HepG2 (cell line): Measurements from ENCODE around the gene LGALS16. TPM values are rescaled to one million over a fixed set of nuclear protein-coding genes. Genes with fewer than 3 reads are reported as not detected.

Experiments used
- CENPX ChIP-seq: sonication (generic); formaldehyde crosslinking; IDR thresholded peaks from 2 replicates; pipeline ENCODE4 v1.9.0; 2021; ENCODE audit warnings: mild to moderate bottlenecking, missing genetic modification reagents, moderate library complexity
- EHMT2 ChIP-seq: fragments of 200-600 bp; sonication (generic); IDR thresholded peaks from 2 replicates; pipeline ENCODE4 v1.7.0; 2017; ENCODE audit warnings: antibody characterized with exemption, low read depth, low read length, borderline replicate concordance
- EP300 ChIP-seq, 3 experiments: sonication (generic) in 1 of 3; formaldehyde crosslinking in 1 of 3; IDR thresholded peaks; 2 replicates each; pipeline versions ENCODE4 v1.5.1 to v1.6.1; 2011 to 2020; ENCODE audit warnings: low read depth in 2 of 3, low read length in 2 of 3, borderline replicate concordance in 1 of 3, improper control_type of control experiment in 1 of 3, mild to moderate bottlenecking in 1 of 3, missing genetic modification reagents in 1 of 3, moderate library complexity in 1 of 3
- FLYWCH1 ChIP-seq: sonication (generic); formaldehyde crosslinking; IDR thresholded peaks from 2 replicates; pipeline ENCODE4 v1.8.1; 2023; ENCODE audit warnings: mild to moderate bottlenecking, missing genetic modification reagents
- FOXP1 ChIP-seq, 2 experiments: fragments of 450-650 bp in 1 of 2; IDR thresholded peaks; 2 replicates each; pipeline ENCODE4 v1.6.1; 2017 to 2018; ENCODE audit warnings: antibody characterized with exemption in 1 of 2
- GATAD2A ChIP-seq: IDR thresholded peaks from 2 replicates; pipeline ENCODE4 v1.6.1; 2016
- MBD4 ChIP-seq: IDR thresholded peaks from 2 replicates; pipeline ENCODE4 v1.6.1; 2012; ENCODE audit warnings: low read length, inconsistent platforms, borderline replicate concordance
- MTF1 ChIP-seq: sonication (generic); formaldehyde crosslinking; IDR thresholded peaks from 2 replicates; pipeline ENCODE4 v1.5.0; 2020; ENCODE audit warnings: missing genetic modification reagents
- NFATC3 ChIP-seq: sonication (generic); formaldehyde crosslinking; IDR thresholded peaks from 2 replicates; pipeline ENCODE4 v1.5.1; 2020; ENCODE audit warnings: mild to moderate bottlenecking, missing genetic modification reagents
- PAWR ChIP-seq: sonication (generic); formaldehyde crosslinking; IDR thresholded peaks from 2 replicates; pipeline ENCODE4 v1.4.0; 2020; ENCODE audit warnings: missing genetic modification reagents, mild to moderate bottlenecking, borderline replicate concordance
- PTBP1 ChIP-seq: fragments of 200-400 bp; formaldehyde crosslinking; IDR thresholded peaks from 2 replicates; pipeline ENCODE4 v1.6.1; 2018; ENCODE audit warnings: low read length, low read depth; ENCODE audit not compliant: poor library complexity, severe bottlenecking
- RARA ChIP-seq: IDR thresholded peaks from 2 replicates; pipeline ENCODE4 v1.6.1; 2016; ENCODE audit warnings: missing genetic modification reagents, missing compliant biosample characterization
- SOX5 ChIP-seq: IDR thresholded peaks from 2 replicates; pipeline ENCODE4 v1.6.1; 2016; ENCODE audit warnings: borderline replicate concordance
- SSRP1 ChIP-seq: IDR thresholded peaks from 2 replicates; pipeline ENCODE4 v1.6.1; 2016; ENCODE audit warnings: control low read depth
- TBX3 ChIP-seq: fragments of 450-650 bp; IDR thresholded peaks from 2 replicates; pipeline ENCODE4 v1.6.1; 2017; ENCODE audit warnings: antibody characterized with exemption, mild to moderate bottlenecking, inconsistent platforms, borderline replicate concordance
- ZBTB3 ChIP-seq: sonication (generic); formaldehyde crosslinking; IDR thresholded peaks from 2 replicates; pipeline ENCODE4 v1.4.0; 2020; ENCODE audit warnings: low read depth, mild to moderate bottlenecking, moderate library complexity, missing genetic modification reagents, borderline replicate concordance
- ZMYM2 ChIP-seq: sonication (generic); formaldehyde crosslinking; IDR thresholded peaks from 2 replicates; pipeline ENCODE4 v1.8.0; 2022; ENCODE audit warnings: mild to moderate bottlenecking, missing genetic modification reagents
- ZNF12 ChIP-seq: sonication (generic); formaldehyde crosslinking; IDR thresholded peaks from 2 replicates; pipeline ENCODE4 v1.5.0; 2020; ENCODE audit warnings: missing genetic modification reagents
- ZNF138 ChIP-seq: sonication (generic); formaldehyde crosslinking; IDR thresholded peaks from 2 replicates; pipeline ENCODE4 v1.5.0; 2020; ENCODE audit warnings: mild to moderate bottlenecking, low read depth, missing genetic modification reagents
- ZNF224 ChIP-seq: sonication (generic); formaldehyde crosslinking; IDR thresholded peaks from 2 replicates; pipeline ENCODE4 v1.5.0; 2020; ENCODE audit warnings: mild to moderate bottlenecking, missing genetic modification reagents
- ZNF563 ChIP-seq: sonication (generic); formaldehyde crosslinking; IDR thresholded peaks from 2 replicates; pipeline ENCODE4 v1.8.0; 2022; ENCODE audit warnings: mild to moderate bottlenecking, moderate library complexity, missing genetic modification reagents
- ZSCAN21 ChIP-seq: sonication (generic); formaldehyde crosslinking; IDR thresholded peaks from 2 replicates; pipeline ENCODE4 v1.8.0; 2022; ENCODE audit warnings: mild to moderate bottlenecking, missing genetic modification reagents, moderate library complexity, borderline replicate concordance
- polyA plus RNA-seq, 8 experiments: library from polyadenylated mRNA; depleted of rRNA in 3 of 8; stranded (reverse) in 7 of 8; unstranded in 1 of 8; fragments of >200 nt; fragmentation: Illumina TruSeq in 4 of 8; extraction: Trizol in 4 of 8; gene quantifications; 2 replicates each; pipeline versions ENCODE4 v1.2.1 to v1.2.3, GENCODE V29; 2011 to 2016; ENCODE audit warnings: low read depth in 4 of 8, missing spikeins in 1 of 8, mixed read lengths in 1 of 8; ENCODE audit not compliant: insufficient read depth in 1 of 8
- total RNA-seq, 5 experiments: library from RNA; depleted of rRNA; stranded (reverse); fragments of >200 nt; fragmentation: Illumina TruSeq; extraction: Trizol; gene quantifications; 2 replicates each; pipeline ENCODE4 v1.2.3, GENCODE V29; 2016; ENCODE audit warnings: low read depth in 1 of 5
- TF ChIP-seq, protein P1 (sequence below): sonication (generic); formaldehyde crosslinking; IDR thresholded peaks from 2 replicates; pipeline ENCODE4 v1.9.0; 2021; ENCODE audit warnings: missing genetic modification reagents, borderline replicate concordance
- TF ChIP-seq, protein P2 (sequence below): sonication (generic); formaldehyde crosslinking; IDR thresholded peaks from 2 replicates; pipeline ENCODE4 v1.8.0; 2022; ENCODE audit warnings: missing genetic modification reagents, low read depth, mild to moderate bottlenecking, borderline replicate concordance
- TF ChIP-seq, protein P3 (sequence below): sonication (generic); formaldehyde crosslinking; IDR thresholded peaks from 2 replicates; pipeline ENCODE4 v1.4.0; 2020; ENCODE audit warnings: missing genetic modification reagents
- TF ChIP-seq, protein P4 (sequence below): sonication (generic); formaldehyde crosslinking; IDR thresholded peaks from 2 replicates; pipeline ENCODE4 v1.8.1; 2023; ENCODE audit warnings: missing genetic modification reagents, inconsistent platforms, borderline replicate concordance

LGALS16 gene
- total and polyA plus RNA-seq, 2 of the 13 experiments (the other 11 are each of a cell fraction or from before 2014, with no cell fraction given) = not detected

DNA sequence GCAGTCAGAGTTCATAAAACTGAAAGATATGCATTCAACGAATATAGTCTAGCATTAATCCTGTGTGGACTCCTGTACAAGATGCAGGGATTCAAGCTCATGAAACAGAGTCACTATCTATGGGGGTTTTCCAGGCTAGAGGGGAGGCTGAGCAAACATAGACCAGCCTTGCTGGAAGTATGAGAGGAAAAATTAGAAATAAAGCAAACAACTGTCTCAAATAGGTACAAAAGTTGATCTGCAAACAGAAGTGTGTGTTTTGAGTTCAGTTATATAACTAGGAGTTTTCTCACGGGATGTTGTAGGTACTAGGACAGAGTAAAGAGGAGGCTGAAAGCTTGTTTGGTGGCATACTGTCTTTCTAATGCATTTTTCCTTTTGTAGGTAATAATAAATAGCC lies 40.0 kb downstream of the LGALS16 start (continued):
- TF ChIP-seq, protein P1, sequence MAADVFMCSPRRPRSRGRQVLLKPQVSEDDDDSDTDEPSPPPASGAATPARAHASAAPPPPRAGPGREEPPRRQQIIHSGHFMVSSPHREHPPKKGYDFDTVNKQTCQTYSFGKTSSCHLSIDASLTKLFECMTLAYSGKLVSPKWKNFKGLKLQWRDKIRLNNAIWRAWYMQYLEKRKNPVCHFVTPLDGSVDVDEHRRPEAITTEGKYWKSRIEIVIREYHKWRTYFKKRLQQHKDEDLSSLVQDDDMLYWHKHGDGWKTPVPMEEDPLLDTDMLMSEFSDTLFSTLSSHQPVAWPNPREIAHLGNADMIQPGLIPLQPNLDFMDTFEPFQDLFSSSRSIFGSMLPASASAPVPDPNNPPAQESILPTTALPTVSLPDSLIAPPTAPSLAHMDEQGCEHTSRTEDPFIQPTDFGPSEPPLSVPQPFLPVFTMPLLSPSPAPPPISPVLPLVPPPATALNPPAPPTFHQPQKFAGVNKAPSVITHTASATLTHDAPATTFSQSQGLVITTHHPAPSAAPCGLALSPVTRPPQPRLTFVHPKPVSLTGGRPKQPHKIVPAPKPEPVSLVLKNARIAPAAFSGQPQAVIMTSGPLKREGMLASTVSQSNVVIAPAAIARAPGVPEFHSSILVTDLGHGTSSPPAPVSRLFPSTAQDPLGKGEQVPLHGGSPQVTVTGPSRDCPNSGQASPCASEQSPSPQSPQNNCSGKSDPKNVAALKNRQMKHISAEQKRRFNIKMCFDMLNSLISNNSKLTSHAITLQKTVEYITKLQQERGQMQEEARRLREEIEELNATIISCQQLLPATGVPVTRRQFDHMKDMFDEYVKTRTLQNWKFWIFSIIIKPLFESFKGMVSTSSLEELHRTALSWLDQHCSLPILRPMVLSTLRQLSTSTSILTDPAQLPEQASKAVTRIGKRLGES (CRISPR knock-in tag) = no peak
- TF ChIP-seq SSRP1 (CRISPR knock-in tag) (no peak), MBD4 (no peak), CENPX (no peak), PTBP1 (no peak), ZNF138 (CRISPR knock-in tag) (no peak), PAWR (CRISPR knock-in tag) (no peak), GATAD2A (CRISPR knock-in tag) (peak; percentile 40), EHMT2 (no peak), SOX5 (peak; percentile 63; the same call in 1 of the 2 replicates), ZNF224 (CRISPR knock-in tag) (no peak), TBX3 (no peak), ZNF12 (0 out of 2 replicates have a peak, but pooled peaks have one; percentile 23), RARA (peak; percentile 74), MTF1 (CRISPR knock-in tag) (no peak), ZBTB3 (no peak), NFATC3 (CRISPR knock-in tag) (no peak), FOXP1 (IDR thresholded peaks at IDR 0.05) (no peak), FOXP1 (CRISPR knock-in tag; IDR thresholded peaks at IDR 0.05) (peak; percentile 43; the same call in 1 of the 2 replicates), ZMYM2 (CRISPR knock-in tag) (no peak), ZSCAN21 (CRISPR knock-in tag) (no peak), ZNF563 (CRISPR knock-in tag) (no peak), FLYWCH1 (CRISPR knock-in tag) (no peak), EP300 (IDR thresholded peaks at IDR 0.05; ENCODE audit: low read depth in 2 of 2, low read length in 2 of 2) (peak in 1 of 2 experiments; percentile 61; a peak in 2 of 4 replicates), EP300 (CRISPR knock-in tag; IDR thresholded peaks at IDR 0.05; ENCODE audit: borderline replicate concordance) (no peak)
- TF ChIP-seq, protein P2, sequence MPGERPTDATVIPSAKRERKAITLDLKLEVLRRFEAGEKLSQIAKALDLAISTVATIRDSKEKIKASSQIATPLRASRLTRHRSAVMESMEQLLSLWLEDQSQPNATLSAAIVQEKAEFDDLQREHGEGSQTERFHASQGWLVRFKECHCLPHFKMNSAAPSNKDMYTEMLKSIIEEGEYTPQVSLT (CRISPR knock-in tag) = no peak
- TF ChIP-seq, protein P3, sequence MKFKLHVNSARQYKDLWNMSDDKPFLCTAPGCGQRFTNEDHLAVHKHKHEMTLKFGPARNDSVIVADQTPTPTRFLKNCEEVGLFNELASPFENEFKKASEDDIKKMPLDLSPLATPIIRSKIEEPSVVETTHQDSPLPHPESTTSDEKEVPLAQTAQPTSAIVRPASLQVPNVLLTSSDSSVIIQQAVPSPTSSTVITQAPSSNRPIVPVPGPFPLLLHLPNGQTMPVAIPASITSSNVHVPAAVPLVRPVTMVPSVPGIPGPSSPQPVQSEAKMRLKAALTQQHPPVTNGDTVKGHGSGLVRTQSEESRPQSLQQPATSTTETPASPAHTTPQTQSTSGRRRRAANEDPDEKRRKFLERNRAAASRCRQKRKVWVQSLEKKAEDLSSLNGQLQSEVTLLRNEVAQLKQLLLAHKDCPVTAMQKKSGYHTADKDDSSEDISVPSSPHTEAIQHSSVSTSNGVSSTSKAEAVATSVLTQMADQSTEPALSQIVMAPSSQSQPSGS = 0 out of 2 replicates have a peak, but pooled peaks have one; percentile 23
- TF ChIP-seq, protein P4, sequence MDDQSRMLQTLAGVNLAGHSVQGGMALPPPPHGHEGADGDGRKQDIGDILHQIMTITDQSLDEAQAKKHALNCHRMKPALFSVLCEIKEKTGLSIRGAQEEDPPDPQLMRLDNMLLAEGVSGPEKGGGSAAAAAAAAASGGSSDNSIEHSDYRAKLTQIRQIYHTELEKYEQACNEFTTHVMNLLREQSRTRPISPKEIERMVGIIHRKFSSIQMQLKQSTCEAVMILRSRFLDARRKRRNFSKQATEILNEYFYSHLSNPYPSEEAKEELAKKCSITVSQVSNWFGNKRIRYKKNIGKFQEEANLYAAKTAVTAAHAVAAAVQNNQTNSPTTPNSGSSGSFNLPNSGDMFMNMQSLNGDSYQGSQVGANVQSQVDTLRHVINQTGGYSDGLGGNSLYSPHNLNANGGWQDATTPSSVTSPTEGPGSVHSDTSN (CRISPR knock-in tag) = no peak
